Kidney tubule cell (primary cell): Measurements from ENCODE around the gene ANKRD11.
"Not testable (repeated sequence)": the region's sequence is repeated elsewhere in the genome, so short reads cannot be mapped to it uniquely, and the experiment has no call there.

Source experiments
- DNase-seq: peaks from one replicate; pipeline ENCODE4 v3.0.0-alpha.2; 2018; ENCODE audit warnings: low spot score

ANKRD11 gene

GRCh38 chr16:89402962-89403361 lies 87.4 kb downstream of the ANKRD11 start:
- DNase-seq: no peak

DNA sequence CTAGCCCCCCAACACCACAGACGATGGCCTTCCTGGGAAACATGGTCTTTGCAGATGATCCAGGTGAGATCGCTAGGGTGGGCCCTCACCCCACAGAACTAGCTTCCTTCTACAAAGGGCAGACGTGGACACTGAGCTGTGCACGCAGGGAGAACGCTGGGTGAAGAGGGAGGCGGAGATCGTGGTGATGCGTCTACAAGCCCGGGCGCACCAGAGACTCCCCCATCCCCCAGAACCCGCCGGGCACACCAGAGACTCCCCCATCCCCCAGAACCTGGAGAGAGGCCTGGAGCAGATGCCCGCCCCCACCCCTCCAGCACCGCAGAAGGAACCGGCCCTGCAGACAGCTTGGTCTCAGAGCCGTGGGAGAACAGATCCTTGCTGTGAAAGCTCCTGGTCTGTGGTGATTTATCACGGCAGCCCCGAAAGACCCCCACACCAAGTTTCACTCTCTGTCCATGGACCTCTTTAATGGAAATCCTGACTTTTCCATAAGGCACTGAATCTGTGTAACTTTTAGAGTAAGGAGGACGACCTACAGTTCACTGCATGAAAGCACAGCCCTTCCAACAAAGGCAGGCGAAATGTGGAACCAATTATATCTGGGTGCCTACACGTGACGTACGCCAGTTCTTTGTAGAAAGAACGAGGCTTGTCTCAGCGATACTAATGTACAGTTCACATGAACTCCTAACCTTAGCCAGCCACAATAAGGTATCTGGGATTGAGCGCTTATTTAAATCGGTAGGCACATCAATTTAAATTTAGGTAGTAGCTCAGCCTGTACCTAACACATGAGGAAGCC lies 88.5 kb downstream of the ANKRD11 start:
- no peak for DNase-seq

- no peak for DNase-seq
Observed at GRCh38 chr16:89401205-89401604, 89.2 kb downstream of the ANKRD11 start.

DNA sequence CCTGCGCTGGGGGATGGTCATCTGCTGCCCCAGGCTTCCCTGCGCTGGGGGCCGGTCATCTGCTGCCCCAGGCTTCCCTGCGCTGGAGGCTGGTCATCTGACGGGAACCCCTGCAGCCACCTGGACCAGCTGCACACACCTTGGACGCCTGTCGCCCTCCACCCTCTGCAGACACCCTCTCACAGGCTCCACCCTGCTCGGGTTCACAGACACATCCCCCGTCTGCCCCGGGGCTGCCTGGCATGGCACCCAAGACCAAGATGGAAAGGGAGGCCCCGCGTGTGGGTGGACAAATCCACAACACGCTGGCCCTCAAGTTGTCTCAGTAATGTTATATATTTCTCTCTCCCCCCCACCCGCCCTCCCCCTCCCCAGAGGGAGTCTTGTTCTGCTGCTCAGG lies 89.6 kb downstream of the ANKRD11 start:
- DNase-seq: no peak

- no peak for DNase-seq
Observed at GRCh38 chr16:89398924-89399323, 91.4 kb downstream of the ANKRD11 start.

DNA sequence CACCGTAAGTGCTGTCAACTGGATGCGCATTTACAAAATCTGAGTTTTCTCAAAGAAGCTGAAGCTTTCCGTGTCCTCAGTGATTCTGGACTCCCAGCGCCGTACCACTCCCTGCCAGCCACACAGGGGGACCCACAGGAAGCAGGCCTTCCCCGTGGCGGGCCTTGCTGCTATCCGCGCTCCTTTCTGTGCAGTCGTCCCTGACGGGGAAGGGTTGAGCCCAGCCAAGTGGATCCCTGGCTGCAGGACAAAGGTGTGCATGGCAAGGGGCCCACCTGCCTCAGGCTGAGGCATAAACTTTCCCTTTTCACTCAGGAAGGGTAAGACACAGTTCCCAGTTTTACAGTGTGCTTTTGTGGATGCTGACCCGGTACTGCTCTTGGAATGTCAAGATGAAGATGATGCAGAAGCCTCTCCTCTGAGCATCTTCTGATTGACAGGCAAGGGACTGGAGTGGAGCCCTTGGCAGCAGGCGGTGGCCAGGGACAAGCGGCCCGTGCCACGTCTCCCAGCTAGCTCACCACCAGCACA lies 93.0 kb downstream of the ANKRD11 start:
- peak; percentile 58 for DNase-seq

- no peak for DNase-seq
Observed at GRCh38 chr16:89396156-89396555, 94.2 kb downstream of the ANKRD11 start.

- peak; percentile 97 for DNase-seq
Observed at GRCh38 chr16:89395150-89396142, 94.9 kb downstream of the ANKRD11 start.

GRCh38 chr16:89393738-89394406 lies 96.5 kb downstream of the ANKRD11 start:
- no peak for DNase-seq

GRCh38 chr16:89392881-89393737 lies 97.3 kb downstream of the ANKRD11 start:
- no peak for DNase-seq

- not testable (repeated sequence) for DNase-seq
Observed at GRCh38 chr16:89390224-89390583, 100.2 kb downstream of the ANKRD11 start.

DNA sequence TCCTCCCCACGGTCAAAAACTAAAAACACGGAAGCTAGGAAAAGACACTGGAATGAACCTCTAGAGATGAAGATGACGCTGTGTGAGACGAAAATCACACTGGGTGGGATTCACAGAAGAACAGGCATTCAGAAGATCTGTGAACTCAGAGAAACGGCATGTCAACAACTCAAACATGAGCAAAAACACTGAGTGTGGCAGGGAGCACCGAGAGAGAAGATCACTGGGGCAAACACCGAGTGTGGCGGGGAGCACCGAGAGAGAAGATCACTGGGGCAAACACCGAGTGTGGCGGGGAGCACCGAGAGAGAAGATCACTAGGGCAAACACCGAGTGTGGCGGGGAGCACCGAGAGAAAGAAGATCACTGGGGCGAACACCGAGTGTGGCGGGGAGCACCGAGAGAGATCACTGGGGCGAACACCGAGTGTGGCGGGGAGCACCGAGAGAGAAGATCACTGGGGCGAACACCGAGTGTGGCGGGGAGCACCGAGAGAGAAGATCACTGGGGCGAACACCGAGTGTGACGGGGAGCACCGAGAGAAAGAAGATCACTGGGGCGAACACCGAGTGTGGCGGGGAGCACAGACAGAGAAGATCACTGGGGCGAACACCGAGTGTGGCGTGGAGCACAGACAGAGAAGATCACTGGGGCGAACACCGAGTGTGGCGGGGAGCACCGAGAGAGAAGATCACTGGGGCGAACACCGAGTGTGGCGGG lies 100.7 kb downstream of the ANKRD11 start:
- DNase-seq: not testable (repeated sequence)

DNA sequence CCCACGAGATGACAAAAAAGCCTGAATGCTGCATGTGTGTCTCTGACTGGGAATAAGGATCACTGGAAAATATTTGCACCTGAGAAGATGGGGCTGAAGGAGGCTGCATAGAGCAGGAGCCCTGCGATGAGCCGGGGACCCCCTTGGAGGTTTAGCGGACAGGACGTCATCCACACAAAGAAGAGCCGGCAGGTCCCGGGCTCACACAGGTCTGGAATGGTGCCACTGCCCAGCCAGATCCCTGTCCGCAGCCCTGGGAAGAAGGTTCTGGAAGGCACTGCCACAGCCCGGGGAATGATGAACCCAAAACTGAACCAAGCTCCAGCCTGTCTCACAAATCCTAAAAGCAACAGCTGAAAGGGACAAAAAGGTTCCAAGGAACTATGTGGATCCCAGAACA lies 101.8 kb downstream of the ANKRD11 start:
- no peak for DNase-seq

DNA sequence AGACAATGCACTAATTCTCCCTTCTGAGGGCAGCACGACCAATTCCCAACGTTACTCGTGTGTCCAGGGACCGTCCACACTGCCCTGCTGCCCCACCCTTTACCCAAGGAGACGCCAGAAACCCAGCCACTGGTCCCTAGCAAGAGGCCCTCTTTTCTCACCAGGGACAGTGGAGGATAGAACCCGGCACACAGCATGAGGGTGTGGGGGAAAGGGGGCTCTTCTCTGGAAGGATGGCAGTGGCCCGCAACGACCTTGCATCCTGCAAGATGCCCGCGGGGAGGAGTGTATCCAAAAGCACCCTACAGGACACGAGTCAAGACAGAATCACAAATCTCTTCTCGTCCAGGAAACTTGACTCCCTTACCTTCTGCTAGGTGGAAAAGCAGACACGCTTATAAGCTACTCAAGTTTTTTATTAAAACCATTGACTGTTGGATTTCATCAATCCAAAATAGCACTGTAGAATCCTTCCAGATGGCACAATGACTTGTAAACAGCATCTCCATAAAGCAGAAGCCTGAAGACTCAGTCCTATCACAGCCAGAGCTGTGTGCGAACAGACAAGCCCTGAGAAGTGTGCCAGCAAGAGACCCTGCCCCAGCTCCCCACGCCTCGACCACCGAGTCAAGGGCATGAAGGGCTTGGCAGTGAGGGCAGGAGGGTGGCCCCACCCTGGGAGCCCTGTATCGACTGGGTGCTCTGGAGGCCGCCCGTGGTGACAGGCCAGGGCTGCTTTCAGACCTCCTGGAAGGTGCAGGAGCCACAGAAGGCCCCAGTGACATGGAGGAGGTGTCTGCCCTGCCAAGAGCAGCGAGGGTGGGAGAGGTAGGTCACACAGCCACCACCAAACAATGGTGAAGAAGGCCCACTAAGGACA lies 103.8 kb downstream of the ANKRD11 start:
- no peak for DNase-seq

GRCh38 chr16:89385712-89386111 lies 104.6 kb downstream of the ANKRD11 start:
- DNase-seq: no peak

DNA sequence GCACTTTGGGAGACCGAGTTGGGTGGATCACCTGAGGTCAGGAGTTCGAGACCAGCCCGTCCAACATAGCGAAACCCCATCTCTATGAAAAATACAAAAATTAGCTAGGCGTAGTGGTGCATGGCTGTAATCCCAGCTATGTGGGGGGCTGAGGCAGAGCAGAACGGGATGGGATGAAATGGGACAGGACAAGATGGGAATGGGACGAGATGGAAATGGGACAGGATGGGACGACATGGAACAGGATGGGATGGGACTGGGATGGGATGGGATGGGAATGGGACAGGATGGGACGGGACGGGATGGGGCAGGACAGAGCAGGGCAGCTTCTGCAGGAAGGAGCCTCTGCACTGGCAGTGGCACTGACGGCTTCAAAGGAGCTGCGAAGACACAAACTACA lies 106.1 kb downstream of the ANKRD11 start:
- no peak for DNase-seq

DNA sequence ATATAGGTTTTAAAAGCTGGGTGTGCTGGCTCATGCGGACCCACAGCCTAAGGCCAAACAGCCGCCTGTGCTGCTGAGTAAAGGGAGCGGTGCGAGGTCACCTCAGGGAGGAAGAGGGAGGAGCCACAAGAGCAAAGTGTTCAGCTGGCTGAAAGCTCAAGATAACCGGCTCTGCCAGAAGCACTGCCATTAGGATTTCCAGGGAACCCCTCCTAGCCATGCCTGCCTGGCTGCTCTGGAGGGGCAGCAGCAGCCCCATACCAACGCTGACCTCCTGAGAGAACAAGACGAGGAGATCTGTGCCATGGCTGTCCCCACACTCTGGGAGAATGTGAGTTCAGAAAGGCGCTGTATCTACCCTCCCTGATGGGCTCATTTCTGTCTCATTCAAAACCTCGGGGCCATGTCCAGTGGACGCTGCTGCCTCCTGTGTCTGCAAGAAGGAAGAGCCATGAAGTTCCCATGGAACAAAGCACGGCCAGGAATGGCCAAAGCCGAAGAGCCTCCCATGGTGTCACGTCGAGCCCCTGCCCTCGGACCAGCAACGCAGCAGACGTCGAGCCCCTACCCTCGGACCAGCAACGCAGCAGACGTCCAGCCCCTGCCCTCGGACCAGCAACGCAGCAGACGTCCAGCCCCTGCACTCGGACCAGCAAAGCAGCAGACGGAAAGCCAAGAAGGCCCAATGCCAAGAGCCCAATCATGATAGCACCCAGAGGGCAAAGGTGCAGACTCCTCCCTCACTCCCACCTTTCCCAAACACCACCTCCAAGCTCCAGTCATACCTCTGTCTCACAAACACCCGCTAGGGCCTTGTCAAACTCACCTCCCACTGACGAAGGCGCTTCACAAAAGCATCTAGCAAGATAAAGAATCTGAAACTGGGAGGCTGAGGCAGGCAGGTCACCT lies 107.0 kb downstream of the ANKRD11 start:
- peak; percentile 61 for DNase-seq

DNA sequence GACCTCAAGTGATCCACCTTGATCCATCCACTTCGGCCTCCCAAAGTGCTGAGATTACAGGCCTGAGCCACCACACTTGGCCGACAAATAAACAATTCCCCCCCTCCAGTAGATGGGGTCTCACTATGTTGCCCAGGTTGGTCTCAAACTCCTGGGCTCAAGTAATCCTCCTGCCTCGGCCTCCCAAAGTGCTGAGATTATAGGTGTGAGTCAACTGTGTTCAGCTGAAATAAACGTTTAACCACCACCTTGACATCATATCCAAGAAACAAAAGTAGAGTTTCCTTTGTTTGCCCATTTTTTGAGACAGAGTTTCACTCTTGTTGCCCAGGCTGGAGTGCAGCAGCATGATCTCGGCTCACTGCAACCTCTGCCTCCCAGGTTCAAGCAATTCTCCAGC lies 107.8 kb downstream of the ANKRD11 start:
- not testable (repeated sequence) for DNase-seq
